ENCODE measurements around the gene CALB2. TPM values are rescaled to one million over a fixed set of nuclear protein-coding genes. Genes with fewer than 3 reads are reported as not detected.

Gene CALB2
- polyA plus RNA-seq, 2 of the 4 experiments (the other 2 are of a cell fraction): 3.7 to 6.4 TPM

- peak; percentile 78 to 98 for ATAC-seq
- POLR2A ChIA-PET: no interaction called here
Observed at GRCh38 chr16:71367241-71367976, 8.9 kb downstream of the CALB2 start.

DNA sequence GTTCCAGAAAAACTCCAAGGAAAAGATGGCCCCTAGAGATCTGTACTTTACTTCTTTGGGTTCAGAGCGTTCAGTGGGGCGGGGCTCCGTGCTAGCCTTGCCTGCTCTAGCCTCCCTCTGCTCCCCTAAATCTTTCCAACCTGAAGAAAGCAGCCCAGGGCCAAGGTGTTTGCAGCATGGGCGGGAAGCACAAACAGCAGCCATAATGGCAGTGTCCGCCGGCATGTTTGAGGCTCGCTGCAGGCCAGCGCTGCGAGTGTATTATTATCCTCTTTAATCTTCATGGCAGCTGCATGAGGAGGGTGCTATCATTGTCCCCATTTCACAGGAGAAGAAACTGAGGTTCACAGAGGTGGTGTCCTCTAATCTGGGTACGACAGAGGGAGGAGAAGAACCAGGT lies 10.4 kb downstream of the CALB2 start:
- FAIRE-seq (no peak), ATAC-seq (no peak), DNase-seq (ENCODE audit: low read depth in 1 of 2, low spot score in 1 of 2) (no peak)
- 76% methylated on average over 10 of the region's 10 CpGs for WGBS (ENCODE audit: missing lambda C conversion rate)
- ChIA-PET POLR2A (no interaction called here), CTCF (interaction anchor here (1.0 to 1.9 kb wide), 3 partner anchors 10 to 131 kb away, joined by 3 to 7 read pairs (median 3); partner anchors contain the start of gene CALB2)
- Histone ChIP-seq H3K9me3 (no peaks in the 10 kb centered on the region), H3K4me2 (no peak overlapping the region), H3K27ac (no peak overlapping the region), H3K4me1 (peaks cover 12% of the 10 kb centered on the region), H3K4me3 (no peak overlapping the region)
- TF ChIP-seq HOXB13 (CRISPR knock-in tag; IDR thresholded peaks at IDR 0.05; ENCODE audit: low read depth) (no peak), ESRRA (IDR thresholded peaks at IDR 0.05; ENCODE audit: borderline replicate concordance, low read length) (no peak), POLR2AphosphoS2 (conservative IDR thresholded peaks at IDR 0.05; ENCODE audit: low read length) (no peak), ATOH8 (CRISPR knock-in tag; IDR thresholded peaks at IDR 0.05; ENCODE audit: low read depth) (no peak), REST (IDR thresholded peaks at IDR 0.05) (no peak), HOXA7 (CRISPR knock-in tag; IDR thresholded peaks at IDR 0.05) (no peak), CBX2 (IDR thresholded peaks at IDR 0.05; ENCODE audit: borderline replicate concordance, low read depth) (no peak), CHD2 (IDR thresholded peaks at IDR 0.05; ENCODE audit: low read length, partially characterized antibody) (no peak), HOXB5 (CRISPR knock-in tag; IDR thresholded peaks at IDR 0.05) (no peak), KDM1A (IDR thresholded peaks at IDR 0.05; ENCODE audit: low read depth) (no peak), RAD21 (conservative IDR thresholded peaks at IDR 0.05 in 1 of 2, IDR thresholded peaks at IDR 0.05 in 1 of 2) (no peak), ELK1 (IDR thresholded peaks at IDR 0.05; ENCODE audit: low read depth, low read length) (no peak), EHF (CRISPR knock-in tag; IDR thresholded peaks at IDR 0.05) (no peak), FOSL2 (IDR thresholded peaks at IDR 0.05) (no peak), FOSL2 (CRISPR knock-in tag; IDR thresholded peaks at IDR 0.05) (no peak), POLR2A (IDR thresholded peaks at IDR 0.05; ENCODE audit: low read length) (no peak)

More at GRCh38 chr16:71367241-71367976, 8.9 kb downstream of the CALB2 start:
- Histone ChIP-seq H3K4me3 (no peak overlapping the region), H3K9me3 (no peaks in the 10 kb centered on the region), H3K4me2 (no peak overlapping the region), H3K27ac (no peak overlapping the region), H3K4me1 (peaks cover 1% of the 10 kb centered on the region; the same call in 1 of the 3 replicates)
- CTCF ChIA-PET: interaction anchor here (0.6 to 1.9 kb wide), 9 partner anchors 9 to 250 kb away, joined by 3 to 6 read pairs (median 3); partner anchors contain the start of gene CALB2
- 46% methylated on average over 12 of the region's 12 CpGs for WGBS (ENCODE audit: missing lambda C conversion rate)
- peak; percentile 29; the same call in 1 of the 3 replicates for TF ChIP-seq SMC3 (IDR thresholded peaks at IDR 0.05)
- TF ChIP-seq, protein P1, sequence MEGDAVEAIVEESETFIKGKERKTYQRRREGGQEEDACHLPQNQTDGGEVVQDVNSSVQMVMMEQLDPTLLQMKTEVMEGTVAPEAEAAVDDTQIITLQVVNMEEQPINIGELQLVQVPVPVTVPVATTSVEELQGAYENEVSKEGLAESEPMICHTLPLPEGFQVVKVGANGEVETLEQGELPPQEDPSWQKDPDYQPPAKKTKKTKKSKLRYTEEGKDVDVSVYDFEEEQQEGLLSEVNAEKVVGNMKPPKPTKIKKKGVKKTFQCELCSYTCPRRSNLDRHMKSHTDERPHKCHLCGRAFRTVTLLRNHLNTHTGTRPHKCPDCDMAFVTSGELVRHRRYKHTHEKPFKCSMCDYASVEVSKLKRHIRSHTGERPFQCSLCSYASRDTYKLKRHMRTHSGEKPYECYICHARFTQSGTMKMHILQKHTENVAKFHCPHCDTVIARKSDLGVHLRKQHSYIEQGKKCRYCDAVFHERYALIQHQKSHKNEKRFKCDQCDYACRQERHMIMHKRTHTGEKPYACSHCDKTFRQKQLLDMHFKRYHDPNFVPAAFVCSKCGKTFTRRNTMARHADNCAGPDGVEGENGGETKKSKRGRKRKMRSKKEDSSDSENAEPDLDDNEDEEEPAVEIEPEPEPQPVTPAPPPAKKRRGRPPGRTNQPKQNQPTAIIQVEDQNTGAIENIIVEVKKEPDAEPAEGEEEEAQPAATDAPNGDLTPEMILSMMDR (IDR thresholded peaks at IDR 0.05): peak; percentile 59
- TF ChIP-seq HOXB5 (CRISPR knock-in tag; IDR thresholded peaks at IDR 0.05): no peak
- TF ChIP-seq ZSCAN20 (CRISPR knock-in tag; IDR thresholded peaks at IDR 0.05): no peak
- TF ChIP-seq E2F6 (IDR thresholded peaks at IDR 0.05; ENCODE audit: borderline replicate concordance, low read depth): no peak
- TF ChIP-seq RAD21 (conservative IDR thresholded peaks at IDR 0.05 in 1 of 2, IDR thresholded peaks at IDR 0.05 in 1 of 2): peak; percentile 39 to 62; a peak in 4 of 5 replicates
- TF ChIP-seq RCOR1 (IDR thresholded peaks at IDR 0.05; ENCODE audit: low read depth, low read length): no peak
- TF ChIP-seq HMGXB4 (CRISPR knock-in tag; IDR thresholded peaks at IDR 0.05; ENCODE audit: borderline replicate concordance): no peak
- FAIRE-seq: no peak
- DNase-seq (ENCODE audit: low read depth in 1 of 2, low spot score in 1 of 2): peak; percentile 73 to 78
